HCT116 (cell line): ENCODE data around the gene GADD45A.

ENCODE experiments used
- ATF3 ChIP-seq: IDR thresholded peaks from 2 replicates; pipeline ENCODE4 v1.6.1; 2012
- CTCF ChIP-seq, 3 experiments: fragments of 200-600 bp in 1 of 3; sonication (generic) in 1 of 3; IDR thresholded peaks in 2 of 3; conservative IDR thresholded peaks in 1 of 3; 2 replicates each; pipeline ENCODE4 v1.5.1; 2012 to 2017; ENCODE audit warnings: low read depth in 2 of 3, low read length in 2 of 3, antibody characterized with exemption in 1 of 3, borderline replicate concordance in 1 of 3, control low read depth in 1 of 3, mild to moderate bottlenecking in 1 of 3, mixed read lengths in 1 of 3, mixed run types in 1 of 3, moderate library complexity in 1 of 3; ENCODE audit not compliant: insufficient read depth in 1 of 3
- EZH2 ChIP-seq: fragments of 200-600 bp; sonication (generic); IDR thresholded peaks from 2 replicates; pipeline ENCODE4 v1.6.1; 2017; ENCODE audit warnings: antibody characterized with exemption, mixed run types
- FOSL1 ChIP-seq: IDR thresholded peaks from 2 replicates; pipeline ENCODE4 v1.6.1; 2012; ENCODE audit warnings: low read depth
- MAX ChIP-seq: IDR thresholded peaks from 2 replicates; pipeline ENCODE4 v1.6.1; 2012
- POLR2A ChIP-seq: IDR thresholded peaks from 2 replicates; pipeline ENCODE4 v1.7.0; 2011; ENCODE audit warnings: borderline replicate concordance; ENCODE audit not compliant: insufficient read depth, insufficient read length; ENCODE audit errors: extremely low read depth
- POLR2AphosphoS5 ChIP-seq: IDR thresholded peaks from 2 replicates; pipeline ENCODE4 v1.6.1; 2011; ENCODE audit warnings: mild to moderate bottlenecking, low read depth, low read length, moderate library complexity

GRCh38 chr1:67713057-67713846 is 28.3 kb downstream of the GADD45A start:
- TF ChIP-seq CTCF (IDR thresholded peaks at IDR 0.05 in 2 of 3, conservative IDR thresholded peaks at IDR 0.05 in 1 of 3; ENCODE audit: borderline replicate concordance in 1 of 3, insufficient read depth in 1 of 3, low read depth in 2 of 3, low read length in 2 of 3) (no peak), ATF3 (no peak), EZH2 (no peak), POLR2AphosphoS5 (peak; percentile 59; the same call in 1 of the 2 replicates), POLR2A (no peak), FOSL1 (peak; percentile 73), MAX (peak; percentile 71)
